IMR-90 (cell line): ENCODE data around the gene UNC79. TPM values are rescaled to one million over a fixed set of nuclear protein-coding genes. Genes with fewer than 3 reads are reported as not detected.

ENCODE experiments used
- ATAC-seq: fragments of 200-7000 bp; cut with Tn5 transposase; 2 replicates; pipeline ENCODE4 v1.9.1; 2020; ENCODE audit warnings: low read depth, mild to moderate bottlenecking, moderate library complexity
- BruUV-seq: library from RNA; stranded (reverse); fragments of 400-500 nt; replicated peaks from 2 replicates; lab custom pipeline; 2021; lab: Mats Ljungman, UMichigan
- CTCF ChIA-PET: fragments of 300-600 bp; formaldehyde crosslinking; extraction: SDS; loops from one replicate; lab custom pipeline; 2021; ENCODE audit warnings: antibody characterized with exemption; lab: Yijun Ruan, JAX
- POLR2A ChIA-PET: fragments of 300-600 bp; sonication (Branson Sonifier 250); formaldehyde crosslinking; loops from one replicate; lab custom pipeline; 2022; ENCODE audit warnings: antibody characterized with exemption; ENCODE audit not compliant: unreplicated experiment; lab: Charles Lee
- DNase-seq: peaks from one replicate; pipeline ENCODE4 v3.0.0; 2013
- H2AFZ ChIP-seq: replicated peaks from 2 replicates; pipeline ENCODE3; 2013; ENCODE audit warnings: low read length, mild to moderate bottlenecking; ENCODE audit not compliant: poor library complexity
- H2AK5ac ChIP-seq: 2 replicates; pipeline ENCODE4 v1.6.1; 2013; ENCODE audit warnings: low read depth, low read length, inconsistent platforms
- H2AK9ac ChIP-seq: replicated peaks from 2 replicates; pipeline ENCODE3; 2013; ENCODE audit warnings: mild to moderate bottlenecking, low read depth, low read length, moderate library complexity; ENCODE audit not compliant: poor library complexity
- H2BK120ac ChIP-seq: 2 replicates; pipeline ENCODE4 v1.6.1; 2013; ENCODE audit warnings: low read depth, low read length, inconsistent platforms
- H2BK15ac ChIP-seq: 3 replicates; pipeline ENCODE4 v1.6.1; 2013; ENCODE audit warnings: low read depth, low read length, inconsistent platforms
- H2BK20ac ChIP-seq: 2 replicates; pipeline ENCODE4 v1.6.1; 2013; ENCODE audit warnings: low read depth, mild to moderate bottlenecking, inconsistent platforms, low read length, moderate library complexity
- H2BK5ac ChIP-seq: 2 replicates; pipeline ENCODE4 v1.6.1; 2013; ENCODE audit warnings: mild to moderate bottlenecking, low read depth, low read length, inconsistent platforms; ENCODE audit not compliant: poor library complexity, severe bottlenecking
- H3K14ac ChIP-seq: replicated peaks from 2 replicates; pipeline ENCODE4 v1.6.1; 2013; ENCODE audit warnings: low read depth, low read length, inconsistent platforms
- H3K18ac ChIP-seq: 2 replicates; pipeline ENCODE4 v1.6.1; 2013; ENCODE audit warnings: low read depth, low read length, control low read depth
- H3K23ac ChIP-seq: 2 replicates; pipeline ENCODE4 v1.6.1; 2013; ENCODE audit warnings: low read depth, low read length, inconsistent platforms
- H3K27ac ChIP-seq: 2 replicates; pipeline ENCODE4 v1.5.1; 2013; ENCODE audit warnings: mild to moderate bottlenecking, control low read depth, low read length; ENCODE audit not compliant: insufficient read depth
- H3K27me3 ChIP-seq: 2 replicates; pipeline ENCODE4 v1.6.1; 2013; ENCODE audit warnings: low read length; ENCODE audit not compliant: control insufficient read depth, insufficient read depth
- H3K36me3 ChIP-seq: 2 replicates; pipeline ENCODE4 v1.6.1; 2013; ENCODE audit warnings: low read length, mixed read lengths; ENCODE audit not compliant: control insufficient read depth, insufficient read depth
- H3K4ac ChIP-seq: 2 replicates; pipeline ENCODE4 v1.6.1; 2013; ENCODE audit warnings: low read depth, low read length, inconsistent platforms
- H3K4me1 ChIP-seq: 2 replicates; pipeline ENCODE4 v1.6.1; 2013; ENCODE audit warnings: low read length, mixed read lengths; ENCODE audit not compliant: control insufficient read depth, insufficient read depth
- H3K4me2 ChIP-seq: 2 replicates; pipeline ENCODE4 v1.6.1; 2013; ENCODE audit warnings: low read depth, mild to moderate bottlenecking, control low read depth, low read length, moderate library complexity
- H3K4me3 ChIP-seq: 2 replicates; pipeline ENCODE4 v1.5.1; 2013; ENCODE audit warnings: low read depth, mild to moderate bottlenecking, control low read depth, low read length, moderate library complexity; ENCODE audit not compliant: insufficient read depth
- H3K56ac ChIP-seq: 2 replicates; pipeline ENCODE4 v1.6.1; 2013; ENCODE audit warnings: low read length, inconsistent platforms; ENCODE audit not compliant: insufficient read depth; ENCODE audit errors: extremely low read depth
- H3K79me1 ChIP-seq, 2 experiments: 2 replicates each; pipeline ENCODE4 v1.6.1; 2013; ENCODE audit warnings: low read length in 2 of 2, inconsistent platforms in 1 of 2, low read depth in 1 of 2
- H3K9ac ChIP-seq: 2 replicates; pipeline ENCODE4 v1.6.1; 2013; ENCODE audit warnings: low read depth, low read length, control low read depth
- H3K9me1 ChIP-seq: 2 replicates; pipeline ENCODE4 v1.6.1; 2013; ENCODE audit warnings: low read length, inconsistent platforms; ENCODE audit not compliant: insufficient read depth
- H3K9me3 ChIP-seq: 2 replicates; pipeline ENCODE4 v1.6.1; 2013; ENCODE audit warnings: low read length; ENCODE audit not compliant: control insufficient read depth, insufficient read depth
- H4K20me1 ChIP-seq: 2 replicates; pipeline ENCODE4 v1.6.1; 2013; ENCODE audit warnings: low read length, inconsistent platforms; ENCODE audit not compliant: insufficient read depth
- H4K5ac ChIP-seq: 2 replicates; pipeline ENCODE4 v1.6.1; 2013; ENCODE audit warnings: mild to moderate bottlenecking, low read depth, low read length, control low read depth
- H4K8ac ChIP-seq, 2 experiments: 2 replicates each; pipeline ENCODE4 v1.6.1; 2013; ENCODE audit warnings: low read depth in 2 of 2, low read length in 2 of 2, control low read depth in 1 of 2, inconsistent platforms in 1 of 2
- H4K91ac ChIP-seq: 2 replicates; pipeline ENCODE4 v1.6.1; 2013; ENCODE audit warnings: low read depth, low read length, inconsistent platforms; ENCODE audit not compliant: insufficient read depth
- BHLHE40 ChIP-seq: fragments of 150-350 bp; IDR thresholded peaks from 2 replicates; pipeline ENCODE4 v1.6.1; 2016; ENCODE audit warnings: mild to moderate bottlenecking, low read depth, low read length
- CHD1 ChIP-seq: IDR thresholded peaks from 2 replicates; pipeline ENCODE4 v1.6.1; 2012; ENCODE audit warnings: low read depth, low read length, improper control_type of control experiment
- FOS ChIP-seq: fragments of 150-350 bp; IDR thresholded peaks from 2 replicates; pipeline ENCODE4 v1.6.1; 2016; ENCODE audit warnings: low read depth, low read length
- MAFK ChIP-seq: IDR thresholded peaks from 2 replicates; pipeline ENCODE4 v1.6.1; 2012; ENCODE audit warnings: low read depth, low read length, improper control_type of control experiment
- MAZ ChIP-seq: IDR thresholded peaks from 2 replicates; pipeline ENCODE4 v1.6.1; 2012; ENCODE audit warnings: low read depth, mild to moderate bottlenecking, low read length, improper control_type of control experiment, moderate library complexity, borderline replicate concordance
- MXI1 ChIP-seq: IDR thresholded peaks from 2 replicates; pipeline ENCODE4 v1.6.1; 2012; ENCODE audit warnings: low read depth, mild to moderate bottlenecking, low read length, moderate library complexity, borderline replicate concordance
- NFE2L2 ChIP-seq: fragments of 150-350 bp; IDR thresholded peaks from 2 replicates; pipeline ENCODE4 v1.6.1; 2016; ENCODE audit warnings: low read depth, mild to moderate bottlenecking, low read length
- POLR2A ChIP-seq: IDR thresholded peaks from 2 replicates; pipeline ENCODE4 v1.6.1; 2012; ENCODE audit warnings: mild to moderate bottlenecking, low read depth, low read length
- RAD21 ChIP-seq: IDR thresholded peaks from 2 replicates; pipeline ENCODE4 v1.6.1; 2012; ENCODE audit warnings: low read length, improper control_type of control experiment
- SMC3 ChIP-seq: fragments of 150-350 bp; IDR thresholded peaks from 2 replicates; pipeline ENCODE4 v1.6.1; 2016; ENCODE audit warnings: low read depth, mild to moderate bottlenecking, antibody characterized with exemption, low read length, moderate library complexity
- USF2 ChIP-seq: fragments of 150-350 bp; IDR thresholded peaks from 2 replicates; pipeline ENCODE4 v1.6.1; 2017; ENCODE audit warnings: mild to moderate bottlenecking, antibody characterized with exemption, low read length, low read depth
- WGBS, 2 experiments: methylation state at CpG; one replicate each; pipeline versions ENCODE4 v1.1.5 to v1.1.7; 2013; ENCODE audit warnings: missing lambda C conversion rate in 2 of 2; ENCODE audit not compliant: insufficient read length in 1 of 2; ENCODE audit errors: extremely low coverage in 2 of 2; 5-methylcytosine and 5-hydroxymethylcytosine counted together
- dilution Hi-C: fragments of 300-500 bp; cut with HindIII; formaldehyde crosslinking; loops from one replicate; pipeline ENCODE4 v1.14.3; 2018; ENCODE audit warnings: low sequenced_read_pairs; ENCODE audit not compliant: unreplicated experiment
- in situ Hi-C: fragments of 300-500 bp; cut with MboI; formaldehyde crosslinking; loops from 3 replicates; pipeline ENCODE4 v1.14.3; 2019; ENCODE audit warnings: low sequenced_read_pairs, inconsistent platforms, mixed read lengths
- intact Hi-C: fragments of 100-400 bp; cut with micrococcal nuclease; formaldehyde crosslinking; loops from 2 replicates; pipeline ENCODE4 v1.10.0; 2022
- polyA plus RNA-seq, 3 experiments: library from polyadenylated mRNA; depleted of rRNA; stranded (reverse); fragments of >200 nt; gene quantifications; 2 replicates each; pipeline ENCODE4 v1.2.3, GENCODE V29; 2012; ENCODE audit warnings: low replicate concordance in 1 of 3
- total RNA-seq: library from RNA; depleted of rRNA; stranded (reverse); fragments of >200 nt; gene quantifications from 2 replicates; pipeline ENCODE4 v1.2.3, GENCODE V29; 2012
- TF ChIP-seq, protein P1 (sequence below): fragments of 150-350 bp; IDR thresholded peaks from 2 replicates; pipeline ENCODE4 v1.6.1; 2016; ENCODE audit warnings: low read depth, mild to moderate bottlenecking, low read length, moderate library complexity, borderline replicate concordance

UNC79 gene
- total and polyA plus RNA-seq, 2 of the 4 experiments (the other 2 are of a cell fraction) = under 0.01 TPM

DNA sequence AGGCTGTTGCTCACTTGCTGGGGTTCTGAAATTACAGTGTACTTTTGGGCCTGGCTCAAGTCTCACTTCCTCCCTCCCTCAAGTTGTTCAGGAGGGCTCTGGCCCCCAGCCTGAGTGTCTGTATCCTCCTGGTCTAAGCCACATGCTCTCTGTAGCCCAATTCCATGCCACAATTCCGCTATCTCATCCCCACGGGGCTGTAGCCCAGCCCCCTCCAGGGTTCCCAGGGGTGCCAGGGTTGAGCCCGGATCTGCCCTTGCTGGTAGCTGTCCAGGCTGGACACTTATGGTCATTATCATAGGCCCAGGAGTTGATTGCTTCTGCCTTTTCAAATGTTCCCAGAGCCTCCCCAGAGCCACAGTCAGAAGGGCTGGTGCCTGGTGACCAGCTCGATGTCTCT, 292.3 kb downstream of the UNC79 start:
- no peak overlapping the region for H4K91ac ChIP-seq
- H2BK120ac ChIP-seq = no peak overlapping the region
- no peak overlapping the region for H2BK5ac ChIP-seq
- no TSS peak for BruUV-seq
- no peak overlapping the region for H2AK5ac ChIP-seq
- H3K9me1 ChIP-seq = no peaks in the 10 kb centered on the region
- H3K9me3 ChIP-seq = peaks cover 29% of the 10 kb centered on the region
- no peak overlapping the region for H3K23ac ChIP-seq
- no peak overlapping the region for H3K4ac ChIP-seq
- in situ Hi-C loops (no loop called here), intact Hi-C loops (no loop called here), dilution Hi-C loops (no loop called here)
- ChIA-PET CTCF (no interaction called here), POLR2A (no interaction called here)
- WGBS, 2 experiments = no CpG with 5 or more reads among the region's 4 CpGs
- no peaks in the 10 kb centered on the region for H3K36me3 ChIP-seq
- DNase-seq (no peak), ATAC-seq (no peak)
- H3K4me1 ChIP-seq = no peaks in the 10 kb centered on the region
- H3K79me1 ChIP-seq = no peaks in the 10 kb centered on the region
- no peaks in the 10 kb centered on the region for H3K27me3 ChIP-seq
- H3K18ac ChIP-seq = no peak overlapping the region
- H4K5ac ChIP-seq = no peak overlapping the region
- H4K20me1 ChIP-seq = no peaks in the 10 kb centered on the region
- no peak overlapping the region for H3K4me2 ChIP-seq
- no peak overlapping the region for H2AFZ ChIP-seq
- no peak overlapping the region for H3K9ac ChIP-seq
- TF ChIP-seq USF2 (no peak), SMC3 (no peak), RAD21 (no peak), MAZ (no peak), POLR2A (no peak), FOS (no peak), BHLHE40 (no peak), MAFK (no peak), MXI1 (no peak), CHD1 (no peak), NFE2L2 (no peak)
- TF ChIP-seq, protein P1, sequence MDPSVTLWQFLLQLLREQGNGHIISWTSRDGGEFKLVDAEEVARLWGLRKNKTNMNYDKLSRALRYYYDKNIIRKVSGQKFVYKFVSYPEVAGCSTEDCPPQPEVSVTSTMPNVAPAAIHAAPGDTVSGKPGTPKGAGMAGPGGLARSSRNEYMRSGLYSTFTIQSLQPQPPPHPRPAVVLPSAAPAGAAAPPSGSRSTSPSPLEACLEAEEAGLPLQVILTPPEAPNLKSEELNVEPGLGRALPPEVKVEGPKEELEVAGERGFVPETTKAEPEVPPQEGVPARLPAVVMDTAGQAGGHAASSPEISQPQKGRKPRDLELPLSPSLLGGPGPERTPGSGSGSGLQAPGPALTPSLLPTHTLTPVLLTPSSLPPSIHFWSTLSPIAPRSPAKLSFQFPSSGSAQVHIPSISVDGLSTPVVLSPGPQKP = no peak
- no peak overlapping the region for H4K8ac ChIP-seq
- no peak overlapping the region for H2BK20ac ChIP-seq
- H2AK9ac ChIP-seq = no peak overlapping the region
- H3K27ac ChIP-seq = no peak overlapping the region
- no peak overlapping the region for H3K14ac ChIP-seq
- no peak overlapping the region for H2BK15ac ChIP-seq
- no peak overlapping the region for H3K4me3 ChIP-seq
- H3K56ac ChIP-seq = no peak overlapping the region
